GM19025 (cell line): ENCODE data around the gene SHISAL1.

ENCODE experiments used
- ATAC-seq: cut with Tn5 transposase; IDR thresholded peaks from one replicate; pipeline ENCODE4 v1.9.1; 2021; ENCODE audit warnings: mild to moderate bottlenecking, low read depth, moderate library complexity; ENCODE audit not compliant: unreplicated experiment

The SHISAL1 gene

GRCh38 chr22:44281768-44282637, 30.7 kb downstream of the SHISAL1 start:
- ATAC-seq, result no peak

- no peak for ATAC-seq
Measured at GRCh38 chr22:44280665-44281188, 32.0 kb downstream of the SHISAL1 start.

DNA sequence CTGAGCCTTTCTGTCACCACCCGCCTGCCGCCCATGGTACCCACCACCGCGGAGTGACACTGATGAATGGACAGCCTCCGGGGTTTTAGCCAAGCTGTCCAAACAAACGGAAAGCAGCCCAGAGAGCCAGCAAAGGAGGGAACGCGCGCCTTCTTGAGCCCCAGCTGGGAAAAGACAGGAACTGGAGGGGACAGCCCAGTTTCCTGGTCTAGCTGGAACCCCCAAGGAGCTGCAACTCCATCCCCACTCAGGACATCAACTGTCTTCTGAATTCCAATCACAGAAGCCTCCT, 33.7 kb downstream of the SHISAL1 start:
- no peak for ATAC-seq

DNA sequence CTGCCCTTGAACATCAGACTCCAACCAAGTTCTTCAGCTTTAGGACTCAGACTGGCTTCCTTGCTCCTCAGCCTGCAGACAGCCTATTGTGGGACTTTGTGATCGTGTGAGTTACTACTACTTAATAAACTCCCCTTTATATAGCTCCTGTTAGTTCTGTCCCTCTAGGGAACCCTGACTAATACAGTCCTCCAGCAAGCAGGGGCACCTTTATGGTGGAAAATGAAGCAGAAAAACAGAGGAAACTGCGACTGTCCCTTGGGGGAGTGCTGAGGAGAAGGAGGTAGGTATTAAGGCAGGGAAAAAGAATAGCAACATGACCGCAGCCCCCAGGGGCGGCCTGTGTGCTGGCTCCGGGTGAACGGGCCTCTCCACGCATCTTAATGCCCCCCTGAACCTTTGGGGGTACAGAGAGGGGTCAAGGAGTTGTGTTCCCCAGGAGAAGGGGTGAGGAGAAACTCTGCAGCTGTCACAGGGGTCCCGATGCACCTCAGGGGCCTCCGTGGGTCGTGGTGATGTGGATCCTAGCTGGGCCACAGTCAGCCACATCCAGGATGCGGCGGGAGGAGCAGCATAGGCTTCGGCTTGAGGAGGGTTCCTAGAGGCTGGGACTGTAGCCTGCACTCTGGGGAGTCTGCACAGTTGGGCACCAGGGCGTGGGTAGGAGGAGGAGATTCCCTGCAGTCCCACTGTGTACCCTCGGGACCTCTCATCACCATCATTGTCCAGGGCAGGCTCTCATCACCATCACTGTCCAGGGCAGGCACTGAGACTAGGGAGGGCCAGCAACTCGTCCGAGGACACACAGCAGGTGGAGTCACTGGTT, 34.3 kb downstream of the SHISAL1 start:
- ATAC-seq, result no peak

- ATAC-seq, result no peak
Measured at GRCh38 chr22:44277386-44278135, 35.2 kb downstream of the SHISAL1 start.

GRCh38 chr22:44276706-44277356, 35.9 kb downstream of the SHISAL1 start:
- no peak for ATAC-seq

DNA sequence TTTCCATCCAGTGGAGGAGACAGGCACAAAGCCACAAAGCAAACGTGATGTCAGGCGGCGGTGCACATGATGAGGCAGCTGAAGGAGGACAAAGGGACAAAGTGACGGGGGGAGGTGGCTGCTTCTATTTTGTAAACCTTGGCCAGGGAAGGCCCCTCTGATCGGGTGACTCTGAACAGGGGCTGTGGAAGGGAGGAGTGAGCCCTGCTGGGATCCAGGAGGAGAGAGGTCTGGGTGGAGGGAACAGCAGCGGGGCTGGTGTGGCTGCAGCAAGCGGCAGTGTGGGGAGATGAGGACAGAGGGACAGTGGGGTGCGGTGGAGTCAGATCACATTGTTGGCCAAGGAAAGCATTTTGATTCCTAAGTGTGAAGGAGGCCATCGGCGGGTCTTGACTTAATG, 36.7 kb downstream of the SHISAL1 start:
- no peak for ATAC-seq

- ATAC-seq, result no peak
Measured at GRCh38 chr22:44275631-44275995, 37.1 kb downstream of the SHISAL1 start.

DNA sequence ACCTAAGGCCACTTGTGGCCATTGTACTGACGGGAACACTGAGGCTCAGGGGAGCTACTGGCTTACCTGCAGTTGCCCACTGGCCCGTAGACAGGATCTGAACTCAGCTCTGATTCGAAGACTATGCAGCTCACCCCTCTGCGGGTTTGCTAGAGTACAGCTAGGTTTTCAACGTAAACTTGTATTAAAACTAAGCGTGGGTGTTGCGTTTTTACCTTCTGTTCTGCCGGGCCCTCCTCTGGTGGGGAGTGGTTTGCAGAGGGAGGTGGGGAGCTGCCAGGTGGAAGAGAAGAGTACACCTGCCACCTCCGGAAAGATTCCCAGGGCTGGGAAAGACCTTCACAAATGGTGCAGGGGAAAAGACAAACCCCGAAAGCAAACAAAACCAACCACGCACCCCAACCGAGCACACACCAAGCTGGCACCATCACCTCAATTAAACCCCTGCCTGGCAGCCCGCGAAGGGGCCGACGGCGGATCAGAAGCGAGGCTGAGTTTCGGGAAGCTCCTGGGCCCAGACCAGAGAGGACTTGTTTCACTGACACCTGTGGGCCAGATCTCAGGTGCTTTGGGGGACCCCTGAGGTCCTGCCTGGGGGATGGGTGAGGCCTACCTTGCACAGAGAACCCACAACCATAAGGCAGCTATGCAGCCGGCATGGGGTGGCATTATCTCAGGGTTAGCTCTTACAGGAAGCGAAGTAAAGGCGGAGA, 37.7 kb downstream of the SHISAL1 start:
- ATAC-seq, result no peak

DNA sequence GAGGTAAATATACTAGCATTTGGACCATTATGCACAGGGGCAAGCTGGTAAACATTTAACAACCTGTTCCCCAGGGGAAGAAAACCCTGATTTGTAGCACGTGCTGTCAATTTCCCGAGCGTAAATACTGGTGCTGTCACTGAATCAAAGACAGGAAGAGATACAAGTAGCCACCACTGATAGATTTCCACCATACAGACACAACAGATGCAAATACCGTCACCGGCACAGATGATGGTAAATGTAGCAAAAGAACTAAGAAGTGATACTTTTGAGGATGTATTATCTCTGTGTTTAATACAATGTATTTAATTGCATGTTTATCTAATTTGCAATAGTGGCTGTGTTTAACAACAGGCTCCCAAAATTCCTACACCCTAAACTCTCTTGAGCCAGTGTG, 39.6 kb downstream of the SHISAL1 start:
- ATAC-seq, result no peak

GRCh38 chr22:44272401-44272771, 40.4 kb downstream of the SHISAL1 start:
- no peak for ATAC-seq

DNA sequence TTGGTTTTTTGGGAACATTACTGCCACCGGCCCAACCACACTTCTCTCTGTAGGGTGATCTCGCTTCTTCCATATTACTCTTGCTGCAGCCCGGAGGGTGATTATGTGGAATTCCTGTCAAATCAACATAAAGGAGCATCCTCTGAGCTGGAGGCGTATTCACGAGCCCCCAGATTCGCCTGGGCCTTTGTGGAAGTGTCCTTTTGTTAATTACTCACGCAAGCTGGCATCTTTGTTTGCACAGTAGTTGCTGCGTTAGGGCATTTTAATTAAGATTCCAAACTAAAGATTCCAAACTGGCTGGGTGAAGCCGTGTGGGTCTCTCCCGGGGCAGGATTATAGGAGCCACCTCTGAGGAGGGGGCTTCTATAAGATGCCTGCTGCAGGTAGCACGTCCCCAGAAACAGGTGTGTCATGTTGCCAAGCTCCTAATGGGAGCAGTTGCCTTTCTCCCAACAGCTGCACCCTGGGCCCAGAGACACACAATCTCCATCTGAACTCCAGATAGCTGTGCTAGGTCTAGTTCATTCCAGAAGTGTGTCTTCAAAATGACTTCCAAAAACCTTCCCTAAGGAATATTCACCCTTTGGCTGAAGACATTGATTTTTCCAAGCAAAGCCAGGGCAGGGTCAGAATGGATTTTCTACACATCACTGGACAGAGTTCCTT, 40.9 kb downstream of the SHISAL1 start:
- ATAC-seq, result no peak

GRCh38 chr22:44271010-44271500, 41.7 kb downstream of the SHISAL1 start:
- no peak for ATAC-seq

DNA sequence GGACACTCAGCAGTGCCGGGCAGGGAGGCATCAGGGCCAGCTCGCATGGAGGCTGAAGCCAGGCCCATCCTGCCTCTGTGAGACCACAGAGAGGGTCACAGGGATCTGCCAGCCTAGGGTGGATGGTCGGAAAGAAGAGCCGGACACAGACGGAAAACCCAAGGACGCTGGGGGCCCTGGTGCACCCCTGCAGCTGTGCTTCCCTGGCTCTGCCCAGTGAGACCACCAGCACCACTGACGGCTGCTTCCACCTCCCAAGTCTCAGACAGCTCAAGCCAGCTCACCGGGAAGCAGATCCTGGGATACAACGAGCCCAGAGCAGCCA, 42.2 kb downstream of the SHISAL1 start:
- ATAC-seq, result no peak

DNA sequence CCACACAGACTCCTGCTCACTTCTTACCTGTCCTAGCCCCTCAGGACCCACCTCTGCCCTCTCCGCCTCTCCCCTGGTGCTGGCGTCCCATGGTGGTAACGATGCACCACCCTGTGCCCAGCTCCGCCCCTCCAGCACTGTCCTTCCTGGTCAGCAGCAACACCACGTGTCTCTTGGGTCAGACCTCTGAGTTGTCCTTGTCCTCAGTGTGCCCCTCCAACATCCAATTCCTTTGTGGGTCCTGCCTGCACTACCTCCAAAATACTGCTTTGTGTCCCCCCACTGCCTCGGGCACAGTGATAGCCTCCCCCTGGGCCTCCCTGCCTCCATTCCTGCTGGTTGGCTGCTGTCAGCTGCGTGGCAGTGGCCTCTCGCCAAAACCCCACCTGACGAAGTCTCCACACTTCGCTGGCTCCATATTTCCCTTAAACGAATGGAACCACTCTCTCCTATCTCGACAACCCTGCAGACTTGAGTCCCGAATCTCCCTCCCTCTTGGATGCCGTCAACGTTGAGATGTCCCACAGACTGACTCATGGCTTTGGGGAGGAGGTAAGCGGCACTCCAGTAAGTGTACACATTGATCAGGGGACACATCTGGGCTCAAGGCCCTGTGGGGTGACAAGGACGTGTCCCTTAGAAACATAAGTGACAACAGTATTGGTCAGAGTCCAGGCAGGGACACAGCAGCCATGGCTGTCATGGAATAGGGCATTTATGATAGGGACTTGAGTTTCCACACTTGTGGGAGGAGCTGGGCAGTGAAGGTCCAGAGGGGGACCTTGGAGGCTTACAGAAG, 42.8 kb downstream of the SHISAL1 start:
- ATAC-seq, result no peak

DNA sequence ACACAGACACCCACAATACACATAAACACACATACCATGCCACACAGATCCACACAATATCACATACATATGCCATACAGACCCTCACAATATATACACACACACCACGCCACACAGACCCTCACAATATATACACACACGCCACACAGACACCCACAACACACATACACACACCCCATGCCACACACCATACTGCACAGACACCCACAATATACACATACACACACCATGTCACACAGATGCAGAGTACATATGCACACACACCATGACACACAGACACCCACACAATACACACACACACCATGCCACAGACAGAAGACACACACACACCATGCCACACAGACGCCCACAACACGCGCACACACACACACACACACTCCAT, 43.6 kb downstream of the SHISAL1 start:
- ATAC-seq, result no peak

GRCh38 chr22:44268431-44269116, 44.2 kb downstream of the SHISAL1 start:
- no peak for ATAC-seq

- no peak for ATAC-seq
Measured at GRCh38 chr22:44267856-44268255, 44.9 kb downstream of the SHISAL1 start.
